ENCODE data around the gene PTPRM. TPM values are rescaled to one million over a fixed set of nuclear protein-coding genes. Genes with fewer than 3 reads are reported as not detected.

Gene PTPRM
- total and polyA plus RNA-seq, 2 of the 8 experiments (the other 6 are each of a cell fraction or from before 2014, with no cell fraction given), result 4.1 to 7.0 TPM

DNA sequence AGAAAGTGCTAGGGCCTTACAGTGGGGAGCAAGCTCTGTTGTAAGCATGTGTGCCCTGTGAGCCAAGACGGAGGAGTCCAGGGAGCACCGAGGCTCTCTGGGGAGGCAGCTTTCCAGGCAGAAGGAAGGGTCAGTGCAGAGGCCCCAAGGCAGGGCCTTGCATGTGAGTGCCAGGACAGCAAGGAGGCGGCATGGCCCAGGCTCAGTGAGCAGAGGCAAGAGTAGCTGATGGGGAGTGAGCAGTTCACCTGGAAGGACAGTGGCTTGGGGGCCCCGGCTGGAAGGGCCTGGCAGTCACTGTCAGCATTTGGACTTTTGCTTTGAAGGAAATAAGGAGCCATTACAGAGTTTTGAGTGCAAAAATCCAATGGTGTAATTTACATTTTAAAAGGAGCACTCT, 818.3 kb downstream of the PTPRM start:
- peaks cover 2% of the 10 kb centered on the region; the same call in 1 of the 2 replicates for H3K23me2 ChIP-seq (ENCODE audit: low read depth, low read length)
- CTCF ChIA-PET (ENCODE audit: partially characterized antibody), result interaction anchor here (1.8 kb wide), 1 partner anchor 19 kb away, joined by 4 read pairs; no protein-coding TSS in a partner anchor
- H2BK12ac ChIP-seq (ENCODE audit: low read depth, low read length), result no peak overlapping the region
- FAIRE-seq (no peak), DNase-seq (ENCODE audit: low read depth in 1 of 2, low spot score in 2 of 2) (no peak)
- H2BK120ac ChIP-seq (replicated peaks; ENCODE audit: low read depth, low read length), result no peak overlapping the region
- H4K20me1 ChIP-seq (replicated peaks in 1 of 2; ENCODE audit: control insufficient read depth in 1 of 2, insufficient read depth in 2 of 2, low read length in 2 of 2), result no peaks in the 10 kb centered on the region
- H3K79me2 ChIP-seq (ENCODE audit: control insufficient read depth in 1 of 2, insufficient read depth in 2 of 2, low read length in 2 of 2), result no peaks in the 10 kb centered on the region
- H4K5ac ChIP-seq (ENCODE audit: insufficient read length, low read depth, low read length), result no peak overlapping the region
- no peak overlapping the region for H3K4me2 ChIP-seq (ENCODE audit: insufficient read depth in 1 of 2, low read depth in 2 of 2, low read length in 2 of 2)
- H2BK15ac ChIP-seq (ENCODE audit: low read length), result no peak overlapping the region
- 88% methylated on average over 4 of the region's 4 CpGs; no CpG with 5 or more reads in 1 of the 2 experiments for WGBS, 2 experiments (ENCODE audit: extremely low coverage in 1 of 2, insufficient coverage in 1 of 2, insufficient read length in 1 of 2, insufficient replicate concordance in 2 of 2, low coverage in 1 of 2, low lambda C conversion rate in 2 of 2, missing lambda C conversion rate in 1 of 2)
- H3K14ac ChIP-seq (ENCODE audit: insufficient read length), result no peak overlapping the region
- no peak overlapping the region for H3K9ac ChIP-seq (replicated peaks in 1 of 4; ENCODE audit: extremely low read depth in 1 of 4, low read depth in 3 of 4, low read length in 3 of 4)
- no peak overlapping the region for H3K27ac ChIP-seq (ENCODE audit: low read depth, low read length)
- POLR2A ChIA-PET (ENCODE audit: partially characterized antibody), result no interaction called here
- H2BK5ac ChIP-seq (ENCODE audit: low read depth, low read length), result no peak overlapping the region
- H3K18ac ChIP-seq (ENCODE audit: extremely low read depth, low read length), result no peak overlapping the region
- no peak overlapping the region for H2AK5ac ChIP-seq (ENCODE audit: low read depth, low read length)
- H3K4me1 ChIP-seq (replicated peaks in 1 of 4; ENCODE audit: control insufficient read depth in 3 of 4, insufficient read depth in 4 of 4, low read length in 3 of 4), result no peaks in the 10 kb centered on the region
- H3K79me1 ChIP-seq (ENCODE audit: low read depth, low read length), result no peaks in the 10 kb centered on the region
- no peak overlapping the region for H3K4me3 ChIP-seq (ENCODE audit: extremely low read depth in 1 of 4, insufficient read depth in 2 of 4, low read depth in 3 of 4, low read length in 4 of 4)
- H2AFZ ChIP-seq (ENCODE audit: low read length), result no peak overlapping the region
- no peaks in the 10 kb centered on the region for H3K27me3 ChIP-seq (replicated peaks in 1 of 4; ENCODE audit: control insufficient read depth in 3 of 4, extremely low read depth in 1 of 4, insufficient read depth in 3 of 4, low read length in 3 of 4)
- H3K4ac ChIP-seq (replicated peaks; ENCODE audit: insufficient read length, low read depth, low read length), result no peak overlapping the region
- H3K56ac ChIP-seq (replicated peaks; ENCODE audit: insufficient read length, low read depth, low read length), result no peak overlapping the region
- H4K91ac ChIP-seq (replicated peaks; ENCODE audit: insufficient read length, low read length), result no peak overlapping the region
- no peak overlapping the region for H2BK20ac ChIP-seq (ENCODE audit: low read length)
- H4K8ac ChIP-seq (ENCODE audit: extremely low read depth, insufficient read depth, low read length), result no peak overlapping the region
- no peak overlapping the region for H3K23ac ChIP-seq (ENCODE audit: insufficient read length)
- no peaks in the 10 kb centered on the region for H3K9me3 ChIP-seq (ENCODE audit: insufficient read depth in 2 of 2, low read depth in 1 of 2, low read length in 1 of 2)
- no peaks in the 10 kb centered on the region for H3K36me3 ChIP-seq (ENCODE audit: control insufficient read depth in 2 of 4, insufficient read depth in 4 of 4, low read length in 3 of 4)
- TF ChIP-seq HDAC2 (IDR thresholded peaks at IDR 0.05; ENCODE audit: borderline replicate concordance in 1 of 2, low read depth in 2 of 2, low read length in 2 of 2) (no peak), ATF2 (IDR thresholded peaks at IDR 0.05; ENCODE audit: low read length) (no peak), CEBPB (IDR thresholded peaks at IDR 0.05; ENCODE audit: low read depth, low read length) (no peak), NRF1 (IDR thresholded peaks at IDR 0.05; ENCODE audit: low read depth, low read length) (no peak), JUND (IDR thresholded peaks at IDR 0.05; ENCODE audit: low read length) (no peak), RAD21 (IDR thresholded peaks at IDR 0.05 in 1 of 2, conservative IDR thresholded peaks at IDR 0.05 in 1 of 2; ENCODE audit: low read depth in 2 of 2, low read length in 2 of 2) (no peak), POU5F1 (IDR thresholded peaks at IDR 0.05; ENCODE audit: low read depth, low read length) (no peak), BACH1 (IDR thresholded peaks at IDR 0.05; ENCODE audit: low read length) (no peak), YY1 (IDR thresholded peaks at IDR 0.05; ENCODE audit: low read depth, low read length) (no peak)
